ENCODE data around the gene TCFL5. TPM values are rescaled to one million over a fixed set of nuclear protein-coding genes. Genes with fewer than 3 reads are reported as not detected.

Gene TCFL5
- total RNA-seq, 1 donor from 2014 or later = 11.7 TPM

- no peak for DNase-seq (ENCODE audit: low read depth)
These were observed 37.7 kb downstream of the TCFL5 start for GRCh38 chr20:62823688-62824475.

- no peak for DNase-seq (ENCODE audit: low read depth)
These were observed 38.6 kb downstream of the TCFL5 start for GRCh38 chr20:62822788-62823651.

- DNase-seq (ENCODE audit: low read depth) = no peak
These were observed 39.3 kb downstream of the TCFL5 start for GRCh38 chr20:62822239-62822787.

GRCh38 chr20:62821726-62822210 is 39.9 kb downstream of the TCFL5 start:
- DNase-seq (ENCODE audit: low read depth) = no peak

- DNase-seq (ENCODE audit: low read depth) = no peak
These were observed 40.5 kb downstream of the TCFL5 start for GRCh38 chr20:62820962-62821725.

GRCh38 chr20:62820208-62820961 is 41.2 kb downstream of the TCFL5 start:
- DNase-seq (ENCODE audit: low read depth) = no peak

- DNase-seq (ENCODE audit: low read depth) = peak; percentile 40
These were observed 42.0 kb downstream of the TCFL5 start for GRCh38 chr20:62819494-62820174.

GRCh38 chr20:62818592-62819493 is 42.8 kb downstream of the TCFL5 start:
- peak; percentile 31 for DNase-seq (ENCODE audit: low read depth)

- DNase-seq (ENCODE audit: low read depth) = no peak
These were observed 43.5 kb downstream of the TCFL5 start for GRCh38 chr20:62817975-62818591.

GRCh38 chr20:62816884-62817873 is 44.4 kb downstream of the TCFL5 start, which contains the start of gene COL9A3:
COL9A3 (plus strand) TSS chr20:62817050; CDS start chr20:62817065, 15 bp downstream.
- no peak for DNase-seq (ENCODE audit: low read depth)

- DNase-seq (ENCODE audit: low read depth) = no peak
These were observed 45.4 kb downstream of the TCFL5 start for GRCh38 chr20:62816031-62816883.

GRCh38 chr20:62815066-62815991 is 46.3 kb downstream of the TCFL5 start:
- peak; percentile 36 for DNase-seq (ENCODE audit: low read depth)

GRCh38 chr20:62814709-62815065 is 46.9 kb downstream of the TCFL5 start:
- no peak for DNase-seq (ENCODE audit: low read depth)

- no peak for DNase-seq (ENCODE audit: low read depth)
These were observed 47.4 kb downstream of the TCFL5 start for GRCh38 chr20:62814060-62814708.

- DNase-seq (ENCODE audit: low read depth) = no peak
These were observed 48.0 kb downstream of the TCFL5 start for GRCh38 chr20:62813588-62813987.

All from renal cortical epithelial cell (primary cell).